HG02571 (cell line): ENCODE data around the gene PTBP2.
"Not testable (repeated sequence)": the region's sequence is repeated elsewhere in the genome, so short reads cannot be mapped to it uniquely, and the experiment has no call there.

Experiments
- ATAC-seq: cut with Tn5 transposase; IDR thresholded peaks from one replicate; pipeline ENCODE4 v1.9.1; 2021; ENCODE audit warnings: mild to moderate bottlenecking, moderate library complexity; ENCODE audit not compliant: unreplicated experiment

PTBP2 gene

DNA sequence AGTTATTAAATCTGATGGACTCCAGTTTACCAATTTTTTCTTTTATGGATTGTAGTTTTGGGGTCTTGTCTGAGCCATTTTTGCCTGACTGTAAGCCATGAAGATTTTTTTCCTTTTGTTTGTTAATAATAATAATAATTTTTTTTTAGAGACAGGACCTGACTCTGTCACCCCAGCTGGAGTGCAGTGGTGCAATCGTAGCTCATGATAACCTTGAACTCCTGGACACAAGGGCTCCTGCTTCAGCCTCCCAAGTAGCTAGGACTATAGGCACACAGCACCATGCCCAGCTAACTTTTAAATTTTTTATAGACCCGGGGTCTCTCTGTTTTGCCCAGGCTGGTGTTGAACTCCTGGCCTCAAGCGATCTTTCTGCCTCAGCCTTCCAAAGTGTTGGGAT, 6.3 kb downstream of the PTBP2 start:
- no peak for ATAC-seq

DNA sequence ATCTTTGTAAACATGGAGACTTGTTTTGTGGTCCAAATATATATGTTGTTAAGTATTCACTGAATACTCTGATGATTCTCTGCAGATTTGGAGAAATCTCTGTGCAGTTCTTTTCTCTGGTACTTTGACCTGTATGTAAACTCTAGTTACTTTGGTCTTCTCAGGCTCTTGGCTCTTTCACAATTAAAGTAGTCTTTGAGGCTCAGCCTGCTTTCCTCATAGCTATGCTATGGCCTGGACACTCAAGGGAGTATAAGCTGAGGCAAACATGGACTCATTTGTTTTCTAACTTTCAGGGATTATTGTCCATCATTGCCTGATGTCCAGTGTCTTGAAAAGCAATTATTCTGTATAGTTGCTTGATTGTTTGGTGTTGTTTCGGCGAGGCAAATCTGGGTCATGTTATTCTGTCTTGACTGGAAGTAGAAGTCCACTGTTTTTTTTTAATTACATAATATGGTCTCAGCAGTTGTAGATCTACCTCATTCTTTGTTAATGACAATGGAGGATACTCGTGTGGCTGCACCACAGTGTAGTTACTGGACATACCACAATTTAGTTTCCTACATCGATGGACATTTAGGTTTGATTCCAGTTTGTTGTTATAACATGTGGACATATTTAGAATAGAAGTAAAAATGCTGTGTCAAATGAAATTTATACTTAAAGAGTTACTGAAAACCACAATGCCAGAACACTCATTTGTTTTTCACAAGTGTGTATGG, 9.2 kb downstream of the PTBP2 start:
- no peak for ATAC-seq

DNA sequence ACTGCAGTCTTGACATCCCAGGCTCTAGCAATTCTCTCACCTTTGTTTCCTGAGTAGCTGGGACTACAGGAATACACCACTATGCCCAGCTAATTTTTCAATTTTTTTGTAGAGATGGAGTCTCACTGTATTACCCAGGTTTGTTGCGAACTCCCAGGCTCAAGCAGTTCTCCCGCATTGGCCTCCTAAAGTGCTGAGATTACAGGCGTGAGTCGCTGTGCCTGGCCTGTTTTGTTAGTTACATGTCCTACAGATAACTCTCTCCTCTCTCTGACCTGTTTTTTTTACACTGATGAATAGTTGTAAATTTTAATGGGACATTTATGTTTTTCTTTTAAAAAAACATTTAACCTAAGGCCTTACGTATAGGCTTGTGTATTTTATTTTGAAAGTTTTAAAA, 19.8 kb downstream of the PTBP2 start:
- no peak for ATAC-seq

DNA sequence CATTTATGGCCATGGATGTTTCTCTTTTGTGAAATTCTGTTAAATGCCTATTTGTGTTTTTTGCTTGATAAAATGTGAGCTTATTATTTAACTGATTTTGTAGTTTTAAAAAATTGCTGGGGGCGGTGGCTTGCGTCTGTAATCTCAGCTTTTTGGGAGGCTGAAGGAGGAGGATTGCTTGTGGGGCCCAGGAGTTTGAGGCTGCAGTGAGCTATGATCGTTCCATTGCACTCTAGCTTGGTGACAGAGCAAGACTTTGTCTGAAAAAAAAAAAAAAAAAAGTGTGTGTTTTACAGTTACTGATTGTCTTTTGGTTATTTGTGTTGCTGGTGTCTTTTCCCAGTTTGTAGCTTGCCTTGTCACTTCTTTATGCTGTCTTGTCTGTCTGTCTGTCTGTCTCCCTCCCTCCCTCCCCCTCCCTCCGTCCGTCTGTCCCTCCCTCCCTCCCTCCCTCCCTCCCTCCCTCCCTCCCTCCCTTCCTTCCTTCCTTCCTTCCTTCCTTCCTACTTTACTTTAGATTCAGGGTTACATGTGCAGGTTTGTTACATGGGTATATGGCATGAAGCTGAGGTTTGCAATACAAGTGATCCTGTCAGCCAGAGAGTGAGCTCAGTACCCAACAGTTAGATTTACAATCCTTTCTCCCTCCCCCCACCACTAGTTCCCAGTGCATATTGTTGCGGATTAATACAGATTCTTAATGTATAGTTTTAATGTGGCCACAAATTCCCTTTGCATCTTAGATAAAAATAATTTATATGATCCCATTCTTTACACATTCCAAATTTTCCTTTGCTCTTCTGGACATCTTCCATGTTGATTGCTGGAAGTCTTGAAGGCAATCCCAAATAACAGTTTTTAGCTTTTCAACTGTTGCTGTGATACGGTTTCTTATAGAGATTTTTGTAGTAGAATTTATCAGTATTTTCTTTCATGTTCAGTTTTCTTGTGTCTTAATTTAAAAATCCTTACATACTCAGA, 25.1 kb downstream of the PTBP2 start:
- ATAC-seq: no peak

DNA sequence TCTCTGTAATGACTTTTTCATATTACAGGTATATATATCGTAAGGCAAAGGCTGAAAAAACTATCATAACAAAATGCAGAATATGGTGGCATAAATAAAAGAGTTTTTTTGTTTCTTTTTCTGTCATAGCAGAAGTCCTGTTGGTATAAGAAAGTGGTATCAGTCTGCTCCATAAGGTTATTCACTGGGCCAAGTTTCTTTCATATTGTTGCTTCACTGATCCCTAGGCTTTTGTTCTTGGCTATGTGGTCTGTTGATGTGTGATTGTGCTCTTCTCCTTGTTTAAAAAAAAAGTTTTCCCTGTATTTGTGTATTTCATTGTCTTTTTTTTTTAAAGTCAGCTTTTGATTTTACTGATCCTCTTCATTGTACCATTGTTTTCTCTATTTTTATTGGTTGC, 26.0 kb downstream of the PTBP2 start:
- no peak for ATAC-seq

DNA sequence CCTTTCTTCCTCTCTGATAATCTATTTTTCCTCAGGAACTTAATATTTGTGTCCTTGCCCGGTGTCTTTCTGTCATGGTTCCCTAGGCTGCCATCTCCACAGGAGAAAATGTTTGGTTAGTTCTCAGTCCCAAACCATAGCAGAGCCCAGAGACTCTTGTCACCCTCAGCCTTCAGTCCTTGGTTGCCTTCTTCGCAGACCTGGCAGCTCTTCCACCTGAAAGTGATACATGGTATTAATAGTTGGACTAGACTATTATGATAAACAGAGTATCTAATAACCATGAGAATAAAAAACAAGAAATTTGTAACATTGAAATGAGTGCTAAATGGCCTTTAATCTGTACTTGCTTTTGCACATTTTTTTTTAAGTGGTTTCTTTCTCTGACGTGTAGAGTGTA, 26.5 kb downstream of the PTBP2 start:
- ATAC-seq: no peak

DNA sequence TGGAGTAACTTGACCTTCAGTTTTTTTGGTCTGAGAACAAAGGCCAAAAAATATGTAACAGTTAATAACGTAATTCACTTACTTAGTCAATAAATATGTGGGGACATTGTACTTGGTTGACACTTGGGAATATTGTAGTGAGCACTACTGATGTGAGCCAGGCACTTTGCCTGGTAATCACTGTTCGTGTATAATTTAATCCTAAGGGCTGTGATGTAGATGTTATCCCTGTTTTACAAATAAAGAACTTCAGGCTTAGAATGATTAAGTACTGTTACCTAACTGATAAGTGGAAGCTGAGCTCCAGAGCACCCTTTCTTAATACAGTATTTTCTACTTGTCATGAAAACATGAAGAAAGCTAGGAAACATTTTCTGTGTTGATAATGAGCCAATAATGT, 28.0 kb downstream of the PTBP2 start:
- no peak for ATAC-seq

DNA sequence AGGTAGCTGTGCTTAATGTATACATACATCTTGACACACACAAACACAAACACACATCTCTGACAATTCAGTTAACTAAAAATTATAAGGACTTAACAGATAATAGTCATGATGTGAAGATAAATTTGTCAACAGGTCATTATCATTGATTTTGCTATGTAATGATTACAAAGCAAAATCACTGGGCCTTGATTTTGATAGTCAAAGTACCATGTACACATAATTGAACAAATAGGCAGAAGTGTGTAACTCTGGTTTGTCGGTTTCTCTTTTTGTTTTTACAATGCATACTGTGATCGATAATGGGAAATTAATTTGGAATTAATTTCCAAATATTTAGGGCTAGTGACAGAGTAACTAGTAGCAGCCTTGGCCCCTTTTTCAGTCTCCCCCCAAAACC, 30.8 kb downstream of the PTBP2 start:
- no peak for ATAC-seq

DNA sequence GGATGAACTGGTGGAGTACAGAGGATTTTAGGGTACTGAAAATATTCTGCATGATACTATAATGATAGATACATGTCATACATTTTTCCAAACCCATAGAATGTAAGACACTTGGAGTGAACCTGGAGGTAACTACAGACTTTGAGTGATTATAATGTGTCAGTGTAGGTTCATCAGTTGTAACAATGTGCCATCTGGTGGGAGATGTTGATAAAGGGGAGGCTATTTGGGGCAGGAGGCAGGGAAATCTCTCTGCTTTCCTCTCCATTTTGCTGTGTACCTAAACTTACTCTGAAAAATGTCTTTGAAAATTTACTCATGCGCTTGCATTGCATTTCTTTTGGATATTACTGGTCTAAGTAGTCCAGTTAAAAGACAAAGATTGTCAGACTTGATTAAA, 35.2 kb downstream of the PTBP2 start:
- no peak for ATAC-seq

DNA sequence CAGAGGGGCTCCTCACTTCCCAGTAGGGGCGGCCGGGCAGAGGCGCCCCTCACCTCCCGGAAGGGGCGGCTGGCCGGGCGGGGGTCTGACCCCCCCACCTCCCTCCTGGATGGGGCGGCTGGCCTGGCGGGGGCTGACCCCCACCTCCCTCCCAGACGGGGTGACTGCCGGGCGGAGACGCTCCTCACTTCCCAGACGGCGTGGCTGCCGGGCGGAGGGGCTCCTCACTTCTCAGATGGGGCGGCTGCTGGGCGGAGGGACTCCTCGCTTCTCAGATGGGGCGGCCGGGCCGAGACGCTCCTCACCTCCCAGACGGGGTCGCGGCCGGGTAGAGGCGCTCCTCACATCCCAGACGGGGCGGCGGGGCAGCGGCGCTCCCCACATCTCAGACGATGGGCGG, 41.0 kb downstream of the PTBP2 start:
- ATAC-seq: not testable (repeated sequence)

DNA sequence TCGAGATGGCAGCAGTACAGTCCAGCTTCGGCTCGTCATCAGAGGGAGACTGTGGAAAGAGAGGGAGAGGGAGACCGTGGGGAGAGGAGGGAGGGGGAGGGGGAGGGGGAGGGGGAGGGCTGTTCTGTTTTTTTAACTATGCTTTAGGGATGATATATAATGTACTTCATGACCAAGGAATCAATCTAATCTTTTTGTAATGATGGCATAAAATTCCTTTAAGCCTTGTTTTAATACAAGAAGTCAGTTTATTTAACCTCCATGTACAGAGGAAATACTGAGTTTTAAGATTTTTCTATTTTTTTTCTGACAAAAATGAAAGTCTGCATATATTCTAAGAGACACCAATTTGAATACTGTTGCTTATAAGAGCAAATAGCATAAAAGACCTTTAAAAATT, 41.9 kb downstream of the PTBP2 start:
- no peak for ATAC-seq

DNA sequence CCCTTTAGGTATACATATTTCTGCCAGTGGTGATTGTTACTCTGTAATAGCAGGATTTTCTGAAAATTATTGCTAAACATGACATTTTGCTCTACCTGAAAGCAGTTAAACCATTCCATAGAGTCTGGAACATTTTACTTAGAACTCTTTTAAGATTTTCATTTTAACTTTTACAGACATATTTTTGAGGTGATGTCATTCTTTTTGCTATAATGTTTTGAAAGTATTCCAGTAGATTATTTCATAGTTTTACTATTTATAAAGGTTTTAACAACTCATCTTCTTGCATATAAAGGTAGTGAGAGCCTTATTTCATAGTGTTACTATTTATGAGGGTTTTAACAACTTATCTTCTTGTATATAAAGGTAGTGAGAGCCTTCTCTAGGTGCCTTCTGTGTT, 42.9 kb downstream of the PTBP2 start:
- ATAC-seq: no peak

DNA sequence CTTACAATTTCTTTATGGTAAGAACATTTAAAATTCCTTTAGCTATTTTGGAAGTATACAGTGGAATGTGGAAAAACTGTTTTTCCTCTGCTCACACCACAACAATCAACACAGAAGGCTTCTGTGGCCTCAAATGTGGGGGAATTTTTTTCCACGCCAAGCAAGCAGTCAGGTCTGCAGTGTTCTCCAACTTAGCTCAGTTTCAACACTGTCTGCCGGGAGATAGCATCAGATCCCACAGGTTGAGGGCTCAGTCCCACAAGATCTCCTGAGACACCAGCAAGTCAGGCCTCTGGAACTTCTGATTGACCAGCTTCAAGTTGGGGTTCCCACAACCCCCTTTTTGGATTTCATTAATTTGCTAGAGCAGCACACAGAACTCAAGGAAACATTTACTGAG, 50.3 kb downstream of the PTBP2 start:
- no peak for ATAC-seq

DNA sequence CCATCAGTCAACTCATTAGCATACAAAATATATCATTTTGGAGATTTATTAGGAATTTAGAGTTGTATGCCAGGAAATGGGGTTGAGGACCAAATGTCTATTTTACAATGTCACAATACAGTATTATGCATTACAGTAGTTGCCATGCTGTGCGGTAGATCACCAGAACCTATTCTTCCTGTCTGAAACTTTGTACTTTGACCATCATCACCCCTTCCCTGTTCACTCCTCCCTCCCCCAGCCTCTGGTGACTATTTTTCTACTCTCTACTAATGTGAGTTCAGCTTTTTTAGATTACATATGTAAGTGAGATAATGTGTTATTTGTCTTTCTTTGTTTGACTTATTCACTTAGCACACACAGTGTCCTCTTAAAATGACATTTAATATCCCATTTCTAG, 50.8 kb downstream of the PTBP2 start:
- no peak for ATAC-seq

DNA sequence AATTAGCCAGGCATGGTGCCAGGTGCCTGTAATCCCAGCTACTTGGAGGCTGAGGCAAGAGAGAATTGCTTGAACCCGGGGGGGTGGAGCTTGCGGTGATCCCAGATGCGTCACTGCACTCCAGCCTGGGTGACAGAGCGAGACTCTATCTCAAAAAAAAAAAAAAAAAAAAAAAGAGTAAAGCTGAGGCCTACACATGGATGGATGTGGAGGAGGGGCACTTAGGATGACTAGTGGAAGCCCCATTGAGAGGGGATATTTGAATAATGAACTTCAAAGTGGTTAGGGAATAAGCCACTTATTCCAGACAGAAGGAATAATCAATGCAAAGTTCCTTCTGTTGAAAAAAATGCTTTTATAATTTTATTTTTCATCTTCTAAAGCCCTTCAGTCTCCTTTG, 51.4 kb downstream of the PTBP2 start:
- no peak for ATAC-seq

DNA sequence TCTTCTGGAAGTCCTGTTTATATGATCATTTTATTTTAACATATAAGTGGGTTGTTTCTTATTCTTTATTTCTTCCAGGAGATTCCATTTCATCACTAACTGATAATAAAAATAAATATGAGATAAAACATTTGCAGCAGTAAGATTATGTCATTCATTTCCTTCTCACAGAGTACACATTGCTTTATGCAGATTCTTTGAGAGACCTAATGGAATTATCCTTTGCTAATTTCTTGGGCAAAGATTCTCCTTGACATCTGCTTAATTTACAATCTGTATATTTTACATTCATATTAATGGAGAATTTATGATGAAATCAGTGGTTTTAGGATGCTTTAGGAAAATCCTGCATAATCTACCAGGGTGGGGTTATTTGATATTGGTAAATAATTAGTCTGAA, 60.6 kb downstream of the PTBP2 start:
- no peak for ATAC-seq

DNA sequence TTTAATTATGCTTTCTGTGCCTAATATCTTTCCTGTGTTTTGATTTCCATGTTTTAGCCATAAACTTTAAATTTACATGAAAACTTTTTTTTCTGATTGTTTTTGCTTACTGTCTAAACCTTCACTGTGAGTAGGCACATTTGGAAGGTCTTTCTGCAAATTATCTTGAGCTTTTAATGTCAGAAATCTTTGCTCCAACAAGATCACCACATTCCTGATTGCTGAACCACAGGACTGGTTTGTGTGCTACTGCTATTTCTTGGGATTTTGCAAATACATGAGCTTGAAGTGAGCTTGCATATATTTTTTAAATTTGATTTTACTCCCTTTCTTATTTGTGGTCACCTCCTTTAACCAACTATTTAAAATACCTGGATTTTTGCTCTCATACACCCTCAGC, 61.3 kb downstream of the PTBP2 start:
- ATAC-seq: no peak

DNA sequence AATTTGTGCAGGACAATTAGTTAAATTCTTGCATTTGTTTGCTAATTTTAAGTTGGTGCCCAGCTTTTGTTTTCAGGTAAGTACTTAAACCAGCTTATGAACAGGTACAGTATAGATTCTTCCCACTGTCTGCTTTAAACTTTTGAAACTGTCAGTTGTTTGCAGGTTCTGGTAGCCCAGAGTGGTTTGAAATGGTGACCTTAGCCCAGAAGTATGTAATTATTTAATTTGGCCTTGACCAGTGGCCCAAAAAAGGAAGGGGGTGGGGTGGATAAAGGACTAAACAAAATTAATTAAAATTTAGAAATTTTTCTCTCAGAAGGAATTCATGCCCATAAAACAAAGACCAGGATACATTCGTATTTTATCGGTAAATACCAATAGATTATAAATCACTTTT, 69.0 kb downstream of the PTBP2 start:
- ATAC-seq: no peak

DNA sequence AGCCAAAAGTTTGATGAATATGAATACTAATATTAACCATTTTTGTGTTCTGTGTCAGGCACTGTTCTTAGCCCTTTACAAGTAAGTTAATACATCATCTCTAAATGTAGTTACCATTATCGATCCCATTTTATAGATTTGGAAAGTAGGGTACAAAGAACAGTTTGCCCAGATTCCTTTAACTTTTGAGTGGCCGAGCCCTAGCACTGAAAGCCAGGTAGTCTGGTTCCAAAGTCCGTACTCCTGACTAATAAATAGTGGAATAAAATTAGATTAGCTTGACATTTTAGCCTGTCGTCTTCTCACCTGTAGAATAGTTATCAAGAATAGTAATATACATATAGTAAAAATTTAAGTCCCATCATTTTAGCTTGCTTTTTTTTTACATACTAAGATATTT, 70.6 kb downstream of the PTBP2 start:
- no peak for ATAC-seq

DNA sequence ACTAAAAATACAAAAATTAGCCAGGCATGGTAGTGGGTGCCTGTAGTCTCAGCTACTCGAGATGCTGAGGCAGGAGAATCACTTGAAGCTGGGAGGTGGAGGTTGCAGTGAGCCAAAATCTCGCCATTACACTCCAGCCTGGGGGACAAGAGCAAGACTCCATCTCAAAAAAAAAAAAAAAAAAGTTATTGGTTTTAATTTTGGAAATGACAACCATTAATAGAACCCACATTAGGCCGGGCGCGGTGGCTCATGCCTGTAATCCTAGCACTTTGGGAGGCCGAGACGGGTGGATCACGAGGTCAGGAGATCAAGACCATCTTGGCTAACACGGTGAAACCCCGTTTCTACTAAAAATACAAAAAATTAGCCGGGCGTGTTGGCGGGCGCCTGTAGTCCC, 80.1 kb downstream of the PTBP2 start:
- not testable (repeated sequence) for ATAC-seq

DNA sequence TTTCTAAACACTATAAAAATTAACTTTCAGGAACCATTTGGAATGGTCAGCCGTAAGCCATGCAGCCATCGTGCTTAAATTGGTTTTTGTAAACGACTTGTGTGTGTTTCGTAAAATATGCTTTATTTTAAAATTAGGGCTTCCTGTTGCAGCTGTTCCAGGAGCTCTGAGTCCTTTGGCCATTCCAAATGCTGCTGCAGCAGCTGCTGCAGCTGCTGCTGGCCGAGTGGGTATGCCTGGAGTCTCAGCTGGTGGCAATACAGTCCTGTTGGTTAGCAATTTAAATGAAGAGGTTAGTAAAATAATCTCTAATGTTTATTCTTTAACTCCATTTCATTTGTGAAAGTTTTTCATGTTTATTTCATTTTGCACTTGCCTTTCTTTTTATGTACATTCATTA, 83.1 kb downstream of the PTBP2 start:
- no peak for ATAC-seq

DNA sequence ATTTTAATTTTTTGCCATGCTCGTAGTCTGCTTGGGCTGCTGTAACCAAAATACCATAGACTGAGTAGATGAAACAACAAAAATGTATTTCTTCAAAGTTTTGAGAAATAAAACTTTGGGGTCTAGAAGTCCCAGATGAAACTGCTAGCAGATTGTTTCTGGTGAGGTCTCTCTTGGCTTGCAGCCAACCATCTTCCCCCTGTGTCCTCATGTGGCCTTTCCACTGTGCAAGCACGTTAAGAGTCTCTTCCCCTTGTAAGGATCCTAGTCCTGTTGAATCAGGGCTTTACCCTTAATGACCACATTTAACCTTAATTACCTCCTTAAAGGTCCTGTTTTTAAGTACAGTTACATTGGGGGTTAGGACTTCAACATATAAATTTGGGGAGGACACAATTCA, 86.6 kb downstream of the PTBP2 start:
- ATAC-seq: no peak
